K562 (cell line): ENCODE data around the gene CD34.

Experiments
- CEBPZ ChIP-seq: fragments of 150-350 bp; IDR thresholded peaks from 2 replicates; pipeline ENCODE4 v1.6.1; 2014; ENCODE audit warnings: low read depth, mild to moderate bottlenecking, low read length, borderline replicate concordance
- CTCF ChIP-seq, 3 experiments: IDR thresholded peaks in 2 of 3; conservative IDR thresholded peaks in 1 of 3; 2 replicates each; pipeline ENCODE4 v1.5.1; 2011 to 2012; ENCODE audit warnings: low read length in 3 of 3, mild to moderate bottlenecking in 3 of 3, control low read depth in 2 of 3, improper control_type of control experiment in 1 of 3, inconsistent platforms in 1 of 3, low read depth in 1 of 3, mixed read lengths in 1 of 3, moderate library complexity in 1 of 3; ENCODE audit not compliant: insufficient read depth in 2 of 3
- ZBTB33 ChIP-seq: sonication (generic); formaldehyde crosslinking; IDR thresholded peaks from 2 replicates; pipeline ENCODE4 v1.8.1; 2023; ENCODE audit warnings: mild to moderate bottlenecking, missing genetic modification reagents
- ZFX ChIP-seq: sonication (generic); formaldehyde crosslinking; IDR thresholded peaks from 2 replicates; pipeline ENCODE4 v1.8.0; 2022; ENCODE audit warnings: mild to moderate bottlenecking, missing genetic modification reagents, moderate library complexity

- TF ChIP-seq CEBPZ, result no peak
- TF ChIP-seq CTCF (IDR thresholded peaks at IDR 0.05 in 2 of 3, conservative IDR thresholded peaks at IDR 0.05 in 1 of 3; ENCODE audit: insufficient read depth in 2 of 3, low read depth in 1 of 3, low read length in 3 of 3), result no peak
- no peak for TF ChIP-seq ZFX (CRISPR knock-in tag)
- no peak for TF ChIP-seq ZBTB33
These were observed 1.2 kb downstream of the CD34 start for GRCh38 chr1:207909687-207910086.
